SJCRH30 (cell line): Measurements from ENCODE around the gene FNDC1. TPM values are rescaled to one million over a fixed set of nuclear protein-coding genes. Genes with fewer than 3 reads are reported as not detected.
A peak's percentile ranks its signal among the peaks of the same experiment; 100 is the strongest.

Source experiments
- DNase-seq, 2 experiments: peaks; one replicate each; pipeline ENCODE4 v3.0.0-alpha.2; 2015 to 2020
- H3K27ac ChIP-seq: fragments of 250-450 bp; sonication (Bioruptor Pico); 2 replicates; pipeline ENCODE4 v1.5.1; 2020; ENCODE audit warnings: mild to moderate bottlenecking, moderate library complexity
- H3K27me3 ChIP-seq: fragments of 250-450 bp; sonication (Bioruptor Pico); 2 replicates; pipeline ENCODE4 v1.5.1; 2020; ENCODE audit warnings: mild to moderate bottlenecking, moderate library complexity
- H3K36me3 ChIP-seq: fragments of 250-450 bp; sonication (Bioruptor Pico); 2 replicates; pipeline ENCODE4 v1.5.1; 2020; ENCODE audit warnings: mild to moderate bottlenecking, moderate library complexity
- H3K4me1 ChIP-seq: fragments of 250-450 bp; sonication (Bioruptor Pico); 2 replicates; pipeline ENCODE4 v1.5.1; 2020; ENCODE audit warnings: mild to moderate bottlenecking, moderate library complexity
- H3K4me3 ChIP-seq: fragments of 250-450 bp; sonication (Bioruptor Pico); 2 replicates; pipeline ENCODE4 v1.5.1; 2020; ENCODE audit warnings: mild to moderate bottlenecking, moderate library complexity
- H3K9me3 ChIP-seq: fragments of 250-450 bp; sonication (Bioruptor Pico); replicated peaks from 2 replicates; pipeline ENCODE4 v1.5.1; 2020; ENCODE audit warnings: mild to moderate bottlenecking, moderate library complexity
- total RNA-seq: library from RNA; depleted of rRNA; stranded (reverse); fragments of >200 nt; shearing (Covaris generic); gene quantifications from 2 replicates; pipeline ENCODE4 v1.2.3, GENCODE V29; 2014

The FNDC1 gene
- total RNA-seq, 1 experiment from 2014 or later, result not detected

- H3K36me3 ChIP-seq, result no peaks in the 10 kb centered on the region
- H3K4me3 ChIP-seq, result no peak overlapping the region
- H3K9me3 ChIP-seq, result no peaks in the 10 kb centered on the region
- no peak overlapping the region for H3K27ac ChIP-seq
- peaks cover 13% of the 10 kb centered on the region; the same call in 1 of the 2 replicates for H3K27me3 ChIP-seq
- DNase-seq, result no peak
- H3K4me1 ChIP-seq, result no peaks in the 10 kb centered on the region
These were observed 2.0 kb downstream of the FNDC1 start for GRCh38 chr6:159170999-159171712.

GRCh38 chr6:159172091-159172491, 2.9 kb downstream of the FNDC1 start:
- Histone ChIP-seq H3K9me3 (no peaks in the 10 kb centered on the region), H3K4me3 (no peak overlapping the region), H3K27me3 (peaks cover 13% of the 10 kb centered on the region; the same call in 1 of the 2 replicates), H3K27ac (no peak overlapping the region), H3K4me1 (no peaks in the 10 kb centered on the region), H3K36me3 (no peaks in the 10 kb centered on the region)
- no peak for DNase-seq

GRCh38 chr6:159174263-159174969, 5.2 kb downstream of the FNDC1 start:
- Histone ChIP-seq H3K4me1 (no peaks in the 10 kb centered on the region), H3K27ac (no peak overlapping the region), H3K4me3 (no peak overlapping the region), H3K9me3 (no peaks in the 10 kb centered on the region), H3K36me3 (no peaks in the 10 kb centered on the region), H3K27me3 (peaks cover 13% of the 10 kb centered on the region; the same call in 1 of the 2 replicates)
- DNase-seq, result peak; percentile 65 to 74

GRCh38 chr6:159176913-159177312, 7.7 kb downstream of the FNDC1 start:
- Histone ChIP-seq H3K36me3 (no peaks in the 10 kb centered on the region), H3K4me3 (no peak overlapping the region), H3K4me1 (no peaks in the 10 kb centered on the region), H3K9me3 (no peaks in the 10 kb centered on the region), H3K27me3 (peaks cover 13% of the 10 kb centered on the region; the same call in 1 of the 2 replicates), H3K27ac (no peak overlapping the region)
- DNase-seq, result no peak

- Histone ChIP-seq H3K27me3 (0 out of 2 replicates have a peak, but pooled peaks cover 5% of the 10 kb centered on the region), H3K27ac (no peak overlapping the region), H3K4me3 (no peak overlapping the region), H3K4me1 (no peaks in the 10 kb centered on the region), H3K36me3 (no peaks in the 10 kb centered on the region), H3K9me3 (no peaks in the 10 kb centered on the region)
- no peak for DNase-seq
These were observed 9.6 kb downstream of the FNDC1 start for GRCh38 chr6:159178847-159179246.

- no peak overlapping the region for H3K4me3 ChIP-seq
- no peak overlapping the region for H3K27ac ChIP-seq
- H3K27me3 ChIP-seq, result no peaks in the 10 kb centered on the region
- H3K36me3 ChIP-seq, result no peaks in the 10 kb centered on the region
- no peak for DNase-seq
- no peaks in the 10 kb centered on the region for H3K9me3 ChIP-seq
- no peaks in the 10 kb centered on the region for H3K4me1 ChIP-seq
These were observed 10.8 kb downstream of the FNDC1 start for GRCh38 chr6:159180001-159180400.

GRCh38 chr6:159181914-159182313, 12.7 kb downstream of the FNDC1 start:
- Histone ChIP-seq H3K4me1 (no peaks in the 10 kb centered on the region), H3K36me3 (no peaks in the 10 kb centered on the region), H3K27me3 (no peaks in the 10 kb centered on the region), H3K27ac (no peak overlapping the region), H3K9me3 (no peaks in the 10 kb centered on the region; the same call in 1 of the 2 replicates), H3K4me3 (no peak overlapping the region)
- no peak for DNase-seq

- H3K4me1 ChIP-seq, result no peaks in the 10 kb centered on the region
- H3K9me3 ChIP-seq, result no peaks in the 10 kb centered on the region; the same call in 1 of the 2 replicates
- DNase-seq, result no peak
- no peaks in the 10 kb centered on the region for H3K36me3 ChIP-seq
- no peaks in the 10 kb centered on the region for H3K27me3 ChIP-seq
- H3K4me3 ChIP-seq, result no peak overlapping the region
- no peak overlapping the region for H3K27ac ChIP-seq
These were observed 15.4 kb downstream of the FNDC1 start for GRCh38 chr6:159184559-159184958.

- H3K27me3 ChIP-seq, result no peaks in the 10 kb centered on the region
- H3K4me1 ChIP-seq, result no peaks in the 10 kb centered on the region
- H3K36me3 ChIP-seq, result no peaks in the 10 kb centered on the region
- H3K27ac ChIP-seq, result no peak overlapping the region
- H3K9me3 ChIP-seq, result no peaks in the 10 kb centered on the region; the same call in 1 of the 2 replicates
- no peak overlapping the region for H3K4me3 ChIP-seq
- no peak for DNase-seq
These were observed 21.3 kb downstream of the FNDC1 start for GRCh38 chr6:159190460-159190859.

GRCh38 chr6:159193923-159194322, 24.7 kb downstream of the FNDC1 start:
- Histone ChIP-seq H3K4me1 (no peaks in the 10 kb centered on the region), H3K9me3 (no peaks in the 10 kb centered on the region), H3K36me3 (no peaks in the 10 kb centered on the region), H3K27me3 (peaks cover 6% of the 10 kb centered on the region; the same call in 1 of the 2 replicates), H3K4me3 (no peak overlapping the region), H3K27ac (no peak overlapping the region)
- DNase-seq, result no peak

- H3K9me3 ChIP-seq, result no peaks in the 10 kb centered on the region
These were observed 25.2 kb downstream of the FNDC1 start for GRCh38 chr6:159194421-159194820.

GRCh38 chr6:159196430-159196975, 27.3 kb downstream of the FNDC1 start:
- DNase-seq, result no peak
- Histone ChIP-seq H3K9me3 (no peaks in the 10 kb centered on the region), H3K27ac (no peak overlapping the region), H3K36me3 (no peaks in the 10 kb centered on the region), H3K4me3 (no peak overlapping the region), H3K4me1 (no peaks in the 10 kb centered on the region), H3K27me3 (peaks cover 6% of the 10 kb centered on the region; the same call in 1 of the 2 replicates)

More at GRCh38 chr6:159194421-159194820, 25.2 kb downstream of the FNDC1 start:
- H3K4me3 ChIP-seq, result no peak overlapping the region
- no peaks in the 10 kb centered on the region for H3K36me3 ChIP-seq
- H3K4me1 ChIP-seq, result no peaks in the 10 kb centered on the region
- H3K27me3 ChIP-seq, result peaks cover 6% of the 10 kb centered on the region; the same call in 1 of the 2 replicates
- DNase-seq, result no peak
- no peak overlapping the region for H3K27ac ChIP-seq

- Histone ChIP-seq H3K4me1 (no peaks in the 10 kb centered on the region), H3K9me3 (no peaks in the 10 kb centered on the region), H3K27ac (no peak overlapping the region), H3K27me3 (peaks cover 6% of the 10 kb centered on the region; the same call in 1 of the 2 replicates), H3K36me3 (no peaks in the 10 kb centered on the region), H3K4me3 (no peak overlapping the region)
- no peak for DNase-seq
These were observed 28.1 kb downstream of the FNDC1 start for GRCh38 chr6:159197251-159197650.

- no peaks in the 10 kb centered on the region for H3K36me3 ChIP-seq
- no peak overlapping the region for H3K27ac ChIP-seq
- no peak for DNase-seq
- H3K4me1 ChIP-seq, result no peaks in the 10 kb centered on the region
- H3K4me3 ChIP-seq, result no peak overlapping the region
- H3K27me3 ChIP-seq, result peaks cover 4% of the 10 kb centered on the region; the same call in 1 of the 2 replicates
- no peaks in the 10 kb centered on the region for H3K9me3 ChIP-seq
These were observed 32.1 kb downstream of the FNDC1 start for GRCh38 chr6:159201336-159201735.
